ENCODE measurements around the gene PARD3B. TPM values are rescaled to one million over a fixed set of nuclear protein-coding genes. Genes with fewer than 3 reads are reported as not detected.

PARD3B gene
- total RNA-seq, 1 experiment from 2014 or later = 3.9 TPM

DNA sequence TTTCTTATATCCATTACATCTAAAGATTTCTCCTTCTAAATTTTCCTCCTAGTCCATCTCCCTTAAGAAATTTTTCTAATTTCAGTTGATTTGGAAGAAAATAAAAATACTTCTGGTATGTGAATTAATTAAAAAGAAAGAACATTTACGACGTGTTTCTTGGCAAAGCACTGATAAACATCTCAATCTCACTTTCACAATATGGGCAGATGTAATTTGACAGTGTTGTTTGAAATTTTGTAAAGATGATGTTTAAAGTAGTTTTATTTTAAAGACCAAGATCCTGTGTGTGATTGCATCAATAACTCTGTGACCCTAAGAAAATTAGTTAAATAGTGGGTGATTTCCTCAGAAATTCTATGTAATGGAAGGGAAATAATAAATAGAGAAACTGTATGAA lies 510.0 kb downstream of the PARD3B start:
- Histone ChIP-seq H2AFZ (ENCODE audit: low read length) (no peak overlapping the region), H3K36me3 (ENCODE audit: low read depth, low read length) (no peaks in the 10 kb centered on the region), H3K27ac (ENCODE audit: low read length) (no peak overlapping the region), H3K9ac (ENCODE audit: low read length) (no peak overlapping the region), H3K27me3 (ENCODE audit: low read length) (no peaks in the 10 kb centered on the region), H3K9me2 (replicated peaks; ENCODE audit: low read length) (no peaks in the 10 kb centered on the region), H3K4me1 (ENCODE audit: insufficient read depth, low read length) (peaks cover 4% of the 10 kb centered on the region), H4K20me1 (ENCODE audit: low read length) (no peaks in the 10 kb centered on the region), H3K4me3 (ENCODE audit: low read length) (no peak overlapping the region), H3K4me2 (ENCODE audit: low read length) (no peak overlapping the region), H3K79me2 (ENCODE audit: low read length) (no peaks in the 10 kb centered on the region), H3F3A (ENCODE audit: low read length, unreplicated experiment) (no peaks in the 10 kb centered on the region), H3K9me3 (ENCODE audit: low read length) (no peaks in the 10 kb centered on the region)
- ChIA-PET POLR2A (ENCODE audit: unreplicated experiment) (no interaction called here), CTCF (no interaction called here)
- TF ChIP-seq EZH2phosphoT487 (IDR thresholded peaks at IDR 0.05; ENCODE audit: borderline replicate concordance, low read length) (no peak), CTCF (conservative IDR thresholded peaks at IDR 0.05; ENCODE audit: low read depth, low read length) (no peak), EZH2 (IDR thresholded peaks at IDR 0.05; ENCODE audit: low read length, unreplicated experiment) (no peak)
- BruUV-seq (replicated peaks) = no TSS peak
- no peak for DNase-seq
- intact Hi-C loops (cut with micrococcal nuclease) = no loop called here
- ATAC-seq = no peak

- Histone ChIP-seq H3K4me3 (ENCODE audit: low read length) (no peak overlapping the region), H3K9ac (ENCODE audit: low read length) (no peak overlapping the region), H3K79me2 (ENCODE audit: low read length) (no peaks in the 10 kb centered on the region), H4K20me1 (ENCODE audit: low read length) (no peaks in the 10 kb centered on the region), H3K27me3 (ENCODE audit: low read length) (no peaks in the 10 kb centered on the region), H3K9me3 (ENCODE audit: low read length) (no peaks in the 10 kb centered on the region), H3F3A (ENCODE audit: low read length, unreplicated experiment) (no peaks in the 10 kb centered on the region), H3K4me2 (ENCODE audit: low read length) (no peak overlapping the region), H3K27ac (ENCODE audit: low read length) (no peak overlapping the region), H3K9me2 (replicated peaks; ENCODE audit: low read length) (no peaks in the 10 kb centered on the region), H3K4me1 (ENCODE audit: insufficient read depth, low read length) (peaks cover 5% of the 10 kb centered on the region), H2AFZ (ENCODE audit: low read length) (no peak overlapping the region), H3K36me3 (ENCODE audit: low read depth, low read length) (no peaks in the 10 kb centered on the region)
- no peak for ATAC-seq
- intact Hi-C loops (cut with micrococcal nuclease) = no loop called here
- no peak for DNase-seq
- BruUV-seq (replicated peaks) = no TSS peak
- ChIA-PET CTCF (interaction anchor here (0.7 kb wide), 1 partner anchor 757 kb away, joined by 3 read pairs; no protein-coding TSS in a partner anchor), POLR2A (ENCODE audit: unreplicated experiment) (no interaction called here)
- TF ChIP-seq EZH2 (IDR thresholded peaks at IDR 0.05; ENCODE audit: low read length, unreplicated experiment) (no peak), CTCF (conservative IDR thresholded peaks at IDR 0.05; ENCODE audit: low read depth, low read length) (no peak), EZH2phosphoT487 (IDR thresholded peaks at IDR 0.05; ENCODE audit: borderline replicate concordance, low read length) (no peak)
Measured at GRCh38 chr2:205056151-205056561, 510.9 kb downstream of the PARD3B start.

DNA sequence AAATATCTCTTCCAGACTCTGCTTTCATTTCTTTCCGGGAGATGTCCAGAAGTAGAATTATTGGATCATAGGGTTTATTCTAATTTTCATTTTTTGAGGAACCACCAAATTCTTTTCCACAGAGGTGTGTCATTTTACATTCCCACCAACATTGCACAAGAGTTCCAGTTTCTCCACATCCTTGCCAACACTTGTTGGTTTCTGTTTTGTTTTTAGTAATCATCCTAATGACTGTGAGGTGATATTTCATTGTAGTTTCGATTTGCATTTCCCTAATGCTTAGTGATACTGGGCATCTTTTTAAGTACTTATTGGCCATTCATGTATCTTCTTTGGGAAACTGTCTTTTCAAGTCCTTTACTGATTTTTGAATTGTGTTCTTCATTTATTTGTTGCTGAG lies 513.1 kb downstream of the PARD3B start:
- Histone ChIP-seq H4K20me1 (ENCODE audit: low read length) (no peaks in the 10 kb centered on the region), H3K79me2 (ENCODE audit: low read length) (no peaks in the 10 kb centered on the region), H3K27ac (ENCODE audit: low read length) (no peak overlapping the region), H3K4me2 (ENCODE audit: low read length) (no peak overlapping the region), H3K27me3 (ENCODE audit: low read length) (no peaks in the 10 kb centered on the region), H3K4me3 (ENCODE audit: low read length) (no peak overlapping the region), H3K9me3 (ENCODE audit: low read length) (no peaks in the 10 kb centered on the region), H3F3A (ENCODE audit: low read length, unreplicated experiment) (no peaks in the 10 kb centered on the region), H3K9ac (ENCODE audit: low read length) (no peak overlapping the region), H3K4me1 (ENCODE audit: insufficient read depth, low read length) (peaks cover 5% of the 10 kb centered on the region), H3K9me2 (replicated peaks; ENCODE audit: low read length) (no peaks in the 10 kb centered on the region), H3K36me3 (ENCODE audit: low read depth, low read length) (no peaks in the 10 kb centered on the region), H2AFZ (ENCODE audit: low read length) (no peak overlapping the region)
- intact Hi-C loops (cut with micrococcal nuclease) = no loop called here
- ChIA-PET POLR2A (ENCODE audit: unreplicated experiment) (no interaction called here), CTCF (no interaction called here)
- TF ChIP-seq EZH2phosphoT487 (IDR thresholded peaks at IDR 0.05; ENCODE audit: borderline replicate concordance, low read length) (no peak), CTCF (conservative IDR thresholded peaks at IDR 0.05; ENCODE audit: low read depth, low read length) (no peak)
- BruUV-seq (replicated peaks) = no TSS peak
- no peak for ATAC-seq
- DNase-seq = no peak

Data from PC-3 (cell line).